D341Med (cell line): ENCODE measurements around the gene TECTA.

Experiments used
- DNase-seq: peaks from one replicate; pipeline ENCODE4 v3.0.0; 2012; ENCODE audit warnings: low spot score

Gene TECTA, protein sequence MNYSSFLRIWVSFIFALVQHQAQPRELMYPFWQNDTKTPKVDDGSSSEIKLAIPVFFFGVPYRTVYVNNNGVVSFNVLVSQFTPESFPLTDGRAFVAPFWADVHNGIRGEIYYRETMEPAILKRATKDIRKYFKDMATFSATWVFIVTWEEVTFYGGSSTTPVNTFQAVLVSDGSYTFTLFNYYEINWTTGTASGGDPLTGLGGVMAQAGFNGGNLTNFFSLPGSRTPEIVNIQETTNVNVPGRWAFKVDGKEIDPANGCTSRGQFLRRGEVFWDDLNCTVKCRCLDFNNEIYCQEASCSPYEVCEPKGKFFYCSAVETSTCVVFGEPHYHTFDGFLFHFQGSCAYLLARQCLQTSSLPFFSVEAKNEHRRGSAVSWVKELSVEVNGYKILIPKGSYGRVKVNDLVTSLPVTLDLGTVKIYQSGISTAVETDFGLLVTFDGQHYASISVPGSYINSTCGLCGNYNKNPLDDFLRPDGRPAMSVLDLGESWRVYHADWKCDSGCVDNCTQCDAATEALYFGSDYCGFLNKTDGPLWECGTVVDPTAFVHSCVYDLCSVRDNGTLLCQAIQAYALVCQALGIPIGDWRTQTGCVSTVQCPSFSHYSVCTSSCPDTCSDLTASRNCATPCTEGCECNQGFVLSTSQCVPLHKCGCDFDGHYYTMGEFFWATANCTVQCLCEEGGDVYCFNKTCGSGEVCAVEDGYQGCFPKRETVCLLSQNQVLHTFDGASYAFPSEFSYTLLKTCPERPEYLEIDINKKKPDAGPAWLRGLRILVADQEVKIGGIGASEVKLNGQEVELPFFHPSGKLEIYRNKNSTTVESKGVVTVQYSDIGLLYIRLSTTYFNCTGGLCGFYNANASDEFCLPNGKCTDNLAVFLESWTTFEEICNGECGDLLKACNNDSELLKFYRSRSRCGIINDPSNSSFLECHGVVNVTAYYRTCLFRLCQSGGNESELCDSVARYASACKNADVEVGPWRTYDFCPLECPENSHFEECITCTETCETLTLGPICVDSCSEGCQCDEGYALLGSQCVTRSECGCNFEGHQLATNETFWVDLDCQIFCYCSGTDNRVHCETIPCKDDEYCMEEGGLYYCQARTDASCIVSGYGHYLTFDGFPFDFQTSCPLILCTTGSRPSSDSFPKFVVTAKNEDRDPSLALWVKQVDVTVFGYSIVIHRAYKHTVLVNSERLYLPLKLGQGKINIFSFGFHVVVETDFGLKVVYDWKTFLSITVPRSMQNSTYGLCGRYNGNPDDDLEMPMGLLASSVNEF (N-terminal part only)

DNA sequence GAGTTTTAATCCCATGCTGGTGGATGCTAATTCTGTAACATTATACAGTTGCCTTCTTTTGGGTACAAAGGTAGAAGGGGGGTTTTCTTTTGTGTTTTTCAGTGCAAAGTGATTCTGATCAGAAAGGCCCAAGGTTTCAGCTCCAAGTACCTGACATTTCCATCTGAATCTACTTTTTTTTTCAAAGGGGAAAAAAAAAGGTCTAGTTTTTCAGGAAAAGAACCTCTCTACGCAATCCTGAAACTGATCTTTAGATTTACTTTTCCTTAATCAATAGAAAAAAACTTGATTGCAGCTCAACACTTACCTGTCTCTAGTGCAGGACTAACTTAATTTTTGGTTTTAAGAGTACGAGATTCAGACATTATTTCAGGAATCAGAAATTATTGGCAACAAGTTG is at the start of gene TECTA:
Gene TECTA, plus strand, starts transcription at position 301 of the 400 bp plus-strand sequence. CDS start 1,423 bp downstream, outside the sequence.
- no peak for DNase-seq

DNA sequence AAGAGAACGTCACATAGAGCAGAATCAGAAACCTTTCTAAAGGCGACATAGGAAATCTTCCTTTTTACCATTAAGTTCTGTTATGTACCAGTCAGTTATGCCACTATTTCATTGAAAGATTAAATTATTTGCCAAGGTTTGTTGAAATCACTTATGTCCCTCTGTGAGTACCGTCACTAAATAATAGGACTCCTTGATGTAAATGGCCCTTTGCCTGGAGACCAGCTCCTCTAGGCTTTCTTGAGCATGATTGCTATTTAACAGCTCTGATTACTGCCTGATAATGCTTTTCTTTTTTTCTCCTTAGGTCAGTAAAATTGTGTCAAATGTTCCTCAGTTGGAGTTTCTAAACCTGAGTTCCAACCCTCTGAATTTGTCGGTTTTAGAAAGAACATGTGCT is 47.8 kb upstream of the TECTA start:
- DNase-seq = no peak

DNA sequence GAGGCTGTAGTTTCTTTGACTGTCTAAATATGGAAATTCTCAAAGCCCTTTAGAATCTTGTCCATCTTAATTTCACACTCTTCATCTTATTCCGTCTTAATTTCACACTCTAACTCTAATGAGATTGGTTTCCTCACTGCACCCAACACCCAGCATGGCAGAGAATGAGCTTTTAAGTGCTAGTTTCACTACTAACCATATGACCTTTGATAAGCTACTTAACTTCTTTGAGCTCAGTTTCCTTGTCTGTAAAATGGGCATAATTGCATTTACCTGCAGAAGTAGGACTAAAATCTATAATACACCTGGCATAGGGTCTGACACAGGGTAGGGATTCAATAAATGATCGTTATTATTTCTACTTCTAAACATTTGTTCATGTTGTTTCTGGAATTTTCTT is 46.8 kb upstream of the TECTA start:
- DNase-seq = no peak

DNA sequence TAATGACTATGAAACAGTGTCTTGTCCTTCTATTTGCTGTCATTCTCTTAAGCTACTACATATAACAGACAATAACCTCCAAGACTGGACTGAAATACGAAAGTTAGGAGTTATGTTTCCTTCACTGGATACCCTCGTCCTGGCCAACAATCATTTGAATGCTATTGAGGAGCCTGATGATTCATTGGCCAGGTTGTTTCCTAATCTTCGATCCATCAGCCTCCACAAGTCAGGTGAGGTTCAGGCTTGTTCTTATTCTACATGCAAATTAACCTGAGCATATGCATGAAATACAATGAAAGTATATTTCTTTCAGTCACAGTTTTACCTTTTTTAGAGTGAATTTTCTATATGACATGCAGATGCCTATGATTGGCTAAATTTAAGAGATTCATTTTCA is 46.0 kb upstream of the TECTA start:
- no peak for DNase-seq

DNA sequence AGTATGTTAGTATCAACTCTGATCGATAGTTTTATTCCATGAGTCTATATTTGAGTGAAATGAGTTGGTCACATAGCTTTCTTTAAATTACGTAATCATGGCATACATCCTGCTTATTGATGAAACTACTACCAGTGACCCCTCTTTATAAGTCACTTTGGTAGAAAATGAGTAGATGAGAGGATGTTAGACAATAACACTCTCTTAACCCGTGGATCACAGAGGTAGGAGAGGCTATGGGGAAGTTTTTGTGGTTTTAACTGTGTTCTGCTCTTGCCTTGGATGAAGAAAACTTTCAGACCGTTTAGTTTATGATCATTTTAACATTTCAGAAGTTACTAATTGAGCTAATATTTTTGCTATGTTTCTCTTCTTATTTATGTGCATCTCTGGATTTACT is 43.1 kb upstream of the TECTA start:
- DNase-seq = no peak

DNA sequence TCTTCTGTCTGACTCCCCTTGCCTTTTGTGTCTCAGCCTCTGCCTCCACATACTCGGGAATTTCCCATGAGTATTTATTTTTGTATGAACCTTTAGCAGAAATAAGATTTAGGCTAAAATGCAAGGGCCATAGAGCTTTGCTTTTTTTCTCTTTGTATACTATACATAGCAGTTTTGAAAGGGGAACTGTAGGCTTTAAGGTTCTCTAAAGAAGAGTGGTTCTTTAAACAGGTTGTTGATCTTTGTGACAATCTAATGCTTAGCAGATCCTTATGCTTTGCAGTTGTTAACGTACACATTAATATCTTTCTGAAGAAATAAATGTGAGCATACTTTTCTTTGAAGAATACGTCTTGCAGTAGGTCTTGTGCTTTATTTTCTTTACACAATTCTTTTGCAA is 42.1 kb upstream of the TECTA start:
- no peak for DNase-seq

DNA sequence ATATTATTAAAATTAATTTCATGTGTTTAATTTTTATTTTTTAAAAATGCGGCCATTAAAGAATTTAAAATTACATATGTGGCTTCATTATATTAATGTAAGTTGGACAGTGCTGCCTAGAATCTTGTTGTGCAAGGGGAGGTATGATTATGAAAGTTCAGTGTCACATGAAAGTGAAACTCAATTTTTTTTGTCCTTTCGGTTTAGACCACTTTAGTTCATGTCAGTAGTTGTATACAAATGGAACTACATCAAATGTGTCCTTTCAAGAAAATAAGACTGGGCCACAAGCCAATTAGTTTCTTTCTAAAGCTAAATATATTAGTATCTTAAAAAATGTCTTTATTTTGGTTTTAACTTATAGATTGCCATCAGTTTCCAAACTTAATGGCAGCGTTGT is 41.4 kb upstream of the TECTA start:
- no peak for DNase-seq

DNA sequence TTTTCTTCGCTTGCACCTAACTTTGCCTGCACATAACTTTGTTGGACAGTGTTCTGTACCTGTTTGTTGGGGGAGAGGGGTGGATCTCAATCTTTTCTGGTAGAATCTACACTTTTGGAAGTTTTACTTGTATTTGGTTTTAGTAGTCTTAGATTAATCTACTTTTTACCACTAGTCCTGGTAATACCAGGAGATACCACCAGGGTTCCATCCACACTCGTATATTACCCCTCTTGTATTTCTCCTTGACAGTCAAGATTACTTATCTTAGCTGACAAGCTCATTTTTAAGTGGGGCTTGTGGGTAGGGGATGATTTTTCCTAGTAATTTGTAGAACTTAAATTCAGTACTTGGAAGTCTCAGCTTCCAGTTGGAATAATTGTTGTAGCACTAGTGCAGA is 37.3 kb upstream of the TECTA start:
- DNase-seq = no peak

DNA sequence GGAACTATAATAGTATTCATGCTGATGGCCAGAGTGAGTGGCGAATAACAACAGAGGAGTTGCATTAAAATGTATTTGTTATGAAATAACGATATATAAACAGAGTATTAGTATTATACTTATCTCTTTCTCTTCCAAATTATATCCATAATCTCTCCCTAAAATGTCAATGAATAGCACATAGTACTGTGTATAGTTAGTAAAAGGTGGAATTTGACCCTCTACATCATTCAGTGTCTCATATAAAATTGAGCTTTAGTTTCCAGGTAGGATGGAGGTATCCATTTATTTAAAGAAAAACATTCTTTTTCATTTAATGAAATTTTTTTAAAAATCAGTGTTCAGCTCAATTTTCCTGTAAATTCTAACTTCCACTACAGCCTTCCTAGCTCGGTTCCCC is 34.4 kb upstream of the TECTA start:
- no peak for DNase-seq

DNA sequence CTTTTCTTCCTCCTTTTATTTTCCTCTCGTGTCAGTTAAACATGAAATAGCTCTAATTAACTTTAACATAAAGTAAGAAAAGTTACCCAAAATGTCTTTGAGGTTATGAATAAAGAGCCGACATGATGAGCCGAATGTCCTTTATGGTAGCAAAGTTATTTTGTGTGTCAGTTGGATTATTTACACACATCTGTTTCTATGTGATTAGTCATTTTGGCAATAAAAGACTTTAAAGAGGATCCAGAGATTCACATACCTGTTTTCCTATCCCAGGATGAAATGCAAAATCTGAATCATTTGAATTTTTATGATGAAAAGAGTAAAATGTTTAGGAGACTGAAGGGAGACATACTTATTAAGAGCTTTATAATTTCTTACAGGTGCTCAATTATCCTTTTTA is 34.0 kb upstream of the TECTA start:
- no peak for DNase-seq

DNA sequence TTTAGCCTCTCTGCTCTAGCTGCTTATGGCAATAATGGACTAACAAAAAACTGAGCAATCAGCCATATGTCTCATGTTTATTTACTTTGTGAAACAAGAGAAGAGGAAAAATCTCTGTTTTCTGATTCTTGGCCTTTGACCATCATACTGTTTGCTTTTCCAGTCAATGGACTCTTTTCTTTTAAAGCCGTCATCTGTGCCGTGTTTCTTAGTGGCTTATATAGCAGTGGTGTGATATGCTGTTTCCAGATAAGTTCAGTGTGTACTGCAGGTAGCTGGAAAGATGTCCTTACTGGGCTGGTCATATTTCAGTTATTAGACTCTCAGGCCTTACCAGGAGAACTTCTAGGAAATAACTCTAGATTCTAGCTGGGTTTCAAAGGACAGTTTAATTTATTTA is 33.6 kb upstream of the TECTA start:
- no peak for DNase-seq

DNA sequence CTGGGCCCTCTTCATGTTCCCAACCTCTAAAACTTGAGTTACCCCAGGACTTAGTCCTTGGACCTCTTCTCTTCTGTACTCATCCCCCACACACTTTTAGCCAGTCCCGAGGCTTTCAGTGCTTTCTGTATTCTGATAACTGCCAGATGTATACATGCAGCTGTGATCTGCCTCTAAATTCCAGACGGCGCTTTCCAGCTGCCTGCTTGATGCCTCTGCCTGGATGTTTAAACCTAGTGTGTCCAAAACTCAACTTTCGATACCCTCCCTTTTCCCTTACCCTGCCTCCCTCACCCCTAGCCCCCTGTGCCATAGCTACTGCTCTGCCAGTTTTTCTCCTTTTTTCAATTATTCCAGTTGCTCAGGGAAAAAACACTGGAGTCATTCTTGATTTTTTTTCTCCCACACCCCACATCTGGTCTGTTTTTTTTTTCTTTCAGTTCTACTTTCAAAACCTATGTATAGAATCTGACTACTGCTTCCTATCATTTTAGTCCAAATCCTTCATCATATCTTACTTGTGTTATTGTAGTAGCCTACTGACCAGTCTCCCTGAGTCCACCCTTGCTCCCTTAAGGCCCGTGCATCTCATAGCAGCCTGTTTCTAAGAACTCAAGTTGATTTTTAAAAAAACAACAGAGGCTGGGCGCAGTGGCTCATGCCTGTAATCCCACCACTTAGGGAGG is 32.9 kb upstream of the TECTA start:
- no peak for DNase-seq

DNA sequence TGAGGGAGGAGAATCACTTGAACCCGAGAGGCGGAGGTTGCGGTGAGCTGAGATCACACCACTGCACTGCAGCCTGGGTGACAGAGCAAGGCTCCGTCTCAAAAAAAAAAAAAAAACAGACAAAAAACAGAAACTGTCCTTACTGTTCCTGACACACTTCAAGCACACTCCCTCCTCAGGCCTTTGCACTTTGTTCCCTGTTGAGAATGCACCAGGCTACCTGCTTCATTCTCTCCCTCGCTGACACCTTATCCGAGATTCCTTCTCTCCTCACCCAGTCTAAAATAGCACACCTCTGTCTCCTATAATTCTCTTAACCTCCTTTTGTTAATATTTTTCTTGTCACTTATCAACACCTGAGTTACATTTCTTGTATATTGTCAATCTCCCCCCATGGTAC is 32.3 kb upstream of the TECTA start:
- no peak for DNase-seq

DNA sequence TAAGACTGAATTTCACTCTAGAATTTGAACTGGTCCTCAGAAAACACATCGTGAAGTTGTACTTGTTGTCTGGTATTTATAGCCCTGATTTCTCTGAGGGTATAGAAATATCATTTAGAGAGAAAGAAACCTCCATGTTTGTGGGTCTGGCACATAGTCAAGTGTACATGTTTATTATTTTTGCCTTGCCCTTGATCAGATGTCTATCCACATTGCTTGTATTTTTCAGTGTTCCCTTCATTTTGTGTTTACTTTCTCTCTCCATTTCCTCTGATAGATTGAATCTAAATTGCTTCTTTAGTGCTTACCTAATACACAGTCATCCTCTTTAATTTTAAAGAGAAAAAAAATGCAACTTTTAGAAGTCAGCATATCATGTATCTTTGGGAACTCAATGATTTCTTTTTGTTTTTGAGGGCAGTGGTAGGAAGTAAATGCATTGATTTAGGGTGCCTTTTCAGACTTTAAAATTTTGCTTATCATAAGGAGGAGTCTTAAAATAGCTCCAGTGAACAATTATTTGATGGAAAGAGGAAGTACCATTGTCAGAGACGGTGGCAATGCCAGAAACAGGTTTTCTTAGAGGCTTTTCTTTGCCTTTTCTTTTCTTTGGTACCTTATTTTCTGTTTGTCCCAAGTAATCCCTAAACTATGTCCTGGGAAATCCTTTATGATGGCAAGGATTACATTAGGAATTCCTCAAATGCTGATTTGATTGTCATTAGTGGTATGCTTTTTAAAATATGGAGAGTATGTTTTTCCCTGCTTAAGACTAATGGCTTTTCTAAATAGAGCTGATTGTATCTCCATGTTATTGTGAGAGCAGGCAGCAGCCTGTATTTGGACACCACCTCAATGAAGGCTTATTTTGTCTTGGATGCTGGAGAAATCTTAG is 29.8 kb upstream of the TECTA start:
- no peak for DNase-seq

DNA sequence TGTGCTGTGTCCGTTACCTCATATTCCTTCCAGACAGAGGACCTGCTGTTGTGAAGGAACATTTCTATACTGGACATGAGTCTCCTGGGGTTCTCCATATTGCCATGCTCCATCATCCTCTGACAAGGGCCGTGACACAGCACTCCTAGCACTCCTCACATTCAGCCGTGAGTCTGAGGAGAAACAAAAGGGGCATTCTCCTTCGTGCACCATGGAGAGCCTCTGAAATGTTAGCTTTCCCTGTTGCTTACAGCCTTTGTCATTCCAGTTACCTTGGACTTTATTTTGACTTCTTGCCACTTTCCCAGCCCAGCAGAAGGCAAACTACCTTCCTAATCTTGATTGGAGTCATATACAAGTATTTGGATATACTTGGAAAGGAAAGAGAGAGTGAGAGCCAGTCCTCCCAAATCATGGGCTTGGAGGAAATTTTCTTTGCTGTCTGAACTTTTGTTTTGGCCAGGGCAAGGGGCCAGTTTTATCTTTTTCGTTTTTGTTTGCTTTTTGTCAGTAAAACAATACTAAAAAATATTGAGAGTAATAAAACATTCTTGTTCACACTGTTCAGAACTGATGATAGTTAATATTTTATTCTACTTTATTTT is 29.1 kb upstream of the TECTA start:
- DNase-seq = no peak

DNA sequence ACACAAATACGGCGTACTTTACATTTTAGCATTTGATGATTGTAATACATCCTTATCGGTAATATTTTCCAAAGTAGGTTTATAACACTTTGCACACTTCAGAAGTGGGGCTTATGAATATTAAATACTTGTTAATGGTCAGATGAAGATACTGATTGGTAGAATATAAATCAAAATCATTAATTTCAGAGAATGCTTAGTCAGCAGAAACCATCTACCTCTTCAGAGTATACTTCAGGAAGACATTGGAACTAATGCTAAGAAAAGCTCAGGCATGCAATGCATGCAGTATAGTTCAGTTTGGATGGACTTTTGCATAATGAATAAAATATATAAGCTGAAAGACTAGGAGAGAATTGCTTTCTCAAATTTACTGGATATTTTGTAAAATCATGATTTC is 19.7 kb upstream of the TECTA start:
- no peak for DNase-seq

DNA sequence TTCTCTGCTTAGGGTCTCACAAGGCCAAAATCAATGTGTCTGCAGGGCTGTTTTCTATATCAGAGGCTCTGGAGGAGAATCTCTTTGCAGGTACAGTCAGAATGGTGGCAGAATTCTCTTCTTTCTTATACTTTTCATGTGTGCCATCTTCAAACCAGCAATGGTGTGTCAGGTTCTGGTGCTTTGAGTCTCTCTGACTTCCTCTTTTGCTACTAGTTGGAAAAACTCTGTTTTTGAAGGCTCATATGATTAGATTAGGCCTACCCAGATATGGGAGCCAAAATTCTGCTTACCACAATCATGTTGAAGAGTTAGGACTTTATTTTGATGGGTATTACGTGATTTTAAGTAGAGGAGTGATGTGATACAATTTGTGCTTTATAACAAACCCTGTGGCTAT is 18.8 kb upstream of the TECTA start:
- DNase-seq = no peak

DNA sequence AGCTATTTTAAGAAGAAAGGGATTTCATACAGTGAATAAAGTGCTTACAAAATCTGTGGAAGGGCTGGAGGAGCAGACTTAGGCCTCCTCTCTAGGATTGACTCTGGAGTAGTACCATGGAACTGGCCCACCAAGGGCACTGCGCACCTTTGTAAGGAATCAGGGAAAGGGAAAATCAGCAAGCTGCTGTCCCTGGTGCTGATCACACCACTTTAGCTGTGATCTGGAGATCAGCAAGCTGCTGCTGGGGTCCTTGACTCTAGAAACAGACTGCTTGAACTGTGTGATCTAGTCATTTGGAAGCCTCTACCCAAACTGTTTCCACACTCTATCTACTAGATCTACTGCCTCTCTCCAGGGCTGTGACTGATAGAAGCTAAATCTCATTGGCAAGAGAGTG is 18.4 kb upstream of the TECTA start:
- DNase-seq = no peak

DNA sequence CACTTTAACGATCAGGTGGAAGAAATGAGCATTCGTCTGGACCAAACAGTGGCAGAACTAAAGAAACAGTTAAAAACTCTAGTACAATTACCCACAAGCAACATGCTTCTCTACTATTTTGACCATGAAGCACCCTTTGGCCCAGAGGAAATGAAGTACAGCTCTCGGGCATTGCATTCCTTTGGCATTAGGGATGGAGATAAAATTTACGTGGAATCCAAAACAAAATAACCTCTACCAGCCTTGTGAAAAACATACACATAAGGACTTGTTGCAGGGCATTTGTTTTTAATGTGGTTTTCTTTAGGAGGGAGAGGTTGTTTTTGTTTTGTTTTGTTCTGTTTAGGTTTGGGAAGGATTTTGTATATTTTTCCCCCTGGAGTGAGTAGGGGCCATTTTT is 14.2 kb upstream of the TECTA start:
- DNase-seq = no peak

DNA sequence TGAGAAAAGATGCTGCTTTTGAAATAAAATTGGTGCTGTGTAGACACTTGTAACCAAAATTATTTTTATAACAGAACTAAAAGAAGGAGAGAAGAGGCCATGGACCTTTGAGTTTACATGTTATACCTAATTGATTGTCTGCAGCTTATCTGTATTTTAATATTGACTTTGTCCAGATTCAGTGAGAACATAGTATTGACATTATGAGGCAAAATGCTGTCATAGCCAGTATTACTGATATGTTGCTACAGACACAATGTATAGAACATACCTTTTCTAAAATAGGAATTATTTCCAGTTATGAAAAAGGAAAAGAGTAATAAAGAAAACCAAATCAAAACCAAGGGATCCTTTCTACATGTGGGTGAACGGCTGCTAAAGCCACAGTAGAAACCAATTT is 11.5 kb upstream of the TECTA start:
- no peak for DNase-seq
